ENCODE measurements around the gene RTN4R. TPM values are rescaled to one million over a fixed set of nuclear protein-coding genes. Genes with fewer than 3 reads are reported as not detected.

The RTN4R gene
- total RNA-seq, 1 experiment from 2014 or later: 25.0 TPM

GRCh38 chr22:20272174-20272573 lies 4.1 kb upstream of the RTN4R start:
- no peak for DNase-seq (ENCODE audit: low spot score)
- ATAC-seq: no peak
- H3K36me3 Mint-ChIP-seq: no peaks in the 10 kb centered on the region
- ChIA-PET CTCF (interaction anchor here (1.0 to 1.1 kb wide), 2 partner anchors 12 to 115 kb away, joined by 3 read pairs; no protein-coding TSS in a partner anchor), POLR2A (no interaction called here)
- H3K4me3 Mint-ChIP-seq: no peak overlapping the region
- H3K27me3 Mint-ChIP-seq (ENCODE audit: low read depth): no peaks in the 10 kb centered on the region
- peaks cover 12% of the 10 kb centered on the region for H3K4me1 Mint-ChIP-seq
- H3K27ac Mint-ChIP-seq: no peak overlapping the region
- H3K9me3 Mint-ChIP-seq: no peaks in the 10 kb centered on the region
- no peak for TF ChIP-seq HMGA2 (CRISPR knock-in tag; IDR thresholded peaks at IDR 0.05)
- TF ChIP-seq NR3C1 (CRISPR knock-in tag; conservative IDR thresholded peaks at IDR 0.05; ENCODE audit: low read depth): no peak
- no peak for TF ChIP-seq USF1 (CRISPR knock-in tag; IDR thresholded peaks at IDR 0.05)
- no peak for TF ChIP-seq ZSCAN18 (CRISPR knock-in tag; IDR thresholded peaks at IDR 0.05)
- no peak for TF ChIP-seq CTCF (IDR thresholded peaks at IDR 0.05)
- TF ChIP-seq ZNF232 (CRISPR knock-in tag; IDR thresholded peaks at IDR 0.05): no peak
- no peak for TF ChIP-seq PRRX2 (CRISPR knock-in tag; IDR thresholded peaks at IDR 0.05)
- no peak for TF ChIP-seq GABPB1 (CRISPR knock-in tag; IDR thresholded peaks at IDR 0.05)
- TF ChIP-seq PREB (CRISPR knock-in tag; IDR thresholded peaks at IDR 0.05; ENCODE audit: borderline replicate concordance): no peak
- no peak for TF ChIP-seq EMX1 (CRISPR knock-in tag; IDR thresholded peaks at IDR 0.05)
- no peak for TF ChIP-seq USF2 (CRISPR knock-in tag; IDR thresholded peaks at IDR 0.05)
- TF ChIP-seq RORB (CRISPR knock-in tag; IDR thresholded peaks at IDR 0.05): no peak
- TF ChIP-seq MYBL2 (CRISPR knock-in tag; IDR thresholded peaks at IDR 0.05): no peak
- TF ChIP-seq FOXK1 (CRISPR knock-in tag; IDR thresholded peaks at IDR 0.05): no peak
- TF ChIP-seq KAT7 (CRISPR knock-in tag; IDR thresholded peaks at IDR 0.05; ENCODE audit: borderline replicate concordance): no peak
- no peak for TF ChIP-seq ZBTB21 (CRISPR knock-in tag; IDR thresholded peaks at IDR 0.05; ENCODE audit: borderline replicate concordance)

GRCh38 chr22:20271114-20271994 lies 3.2 kb upstream of the RTN4R start:
- no peak overlapping the region for H3K27ac Mint-ChIP-seq
- no peaks in the 10 kb centered on the region for H3K27me3 Mint-ChIP-seq (ENCODE audit: low read depth)
- no peaks in the 10 kb centered on the region for H3K36me3 Mint-ChIP-seq
- ATAC-seq (no peak), DNase-seq (ENCODE audit: low spot score) (no peak)
- ChIA-PET CTCF (interaction anchor here (1.0 to 1.2 kb wide), 4 partner anchors 13 to 114 kb away, joined by 3 read pairs; no protein-coding TSS in a partner anchor), POLR2A (no interaction called here)
- no peak for TF ChIP-seq USF2 (CRISPR knock-in tag; IDR thresholded peaks at IDR 0.05)
- no peak for TF ChIP-seq ZNF512 (CRISPR knock-in tag; IDR thresholded peaks at IDR 0.05; ENCODE audit: borderline replicate concordance)
- TF ChIP-seq ZNF219 (CRISPR knock-in tag; IDR thresholded peaks at IDR 0.05; ENCODE audit: borderline replicate concordance): no peak
- H3K4me1 Mint-ChIP-seq: peaks cover 15% of the 10 kb centered on the region
- H3K9me3 Mint-ChIP-seq: no peaks in the 10 kb centered on the region
- H3K4me3 Mint-ChIP-seq: no peak overlapping the region

Measured in WTC11 (cell line).